ENCODE data around the gene VDR. TPM values are rescaled to one million over a fixed set of nuclear protein-coding genes. Genes with fewer than 3 reads are reported as not detected.
"Not testable (repeated sequence)": the region's sequence is repeated elsewhere in the genome, so short reads cannot be mapped to it uniquely, and the experiment has no call there.

Gene VDR
- total and polyA plus RNA-seq, 2 experiments from 2014 or later = not detected

DNA sequence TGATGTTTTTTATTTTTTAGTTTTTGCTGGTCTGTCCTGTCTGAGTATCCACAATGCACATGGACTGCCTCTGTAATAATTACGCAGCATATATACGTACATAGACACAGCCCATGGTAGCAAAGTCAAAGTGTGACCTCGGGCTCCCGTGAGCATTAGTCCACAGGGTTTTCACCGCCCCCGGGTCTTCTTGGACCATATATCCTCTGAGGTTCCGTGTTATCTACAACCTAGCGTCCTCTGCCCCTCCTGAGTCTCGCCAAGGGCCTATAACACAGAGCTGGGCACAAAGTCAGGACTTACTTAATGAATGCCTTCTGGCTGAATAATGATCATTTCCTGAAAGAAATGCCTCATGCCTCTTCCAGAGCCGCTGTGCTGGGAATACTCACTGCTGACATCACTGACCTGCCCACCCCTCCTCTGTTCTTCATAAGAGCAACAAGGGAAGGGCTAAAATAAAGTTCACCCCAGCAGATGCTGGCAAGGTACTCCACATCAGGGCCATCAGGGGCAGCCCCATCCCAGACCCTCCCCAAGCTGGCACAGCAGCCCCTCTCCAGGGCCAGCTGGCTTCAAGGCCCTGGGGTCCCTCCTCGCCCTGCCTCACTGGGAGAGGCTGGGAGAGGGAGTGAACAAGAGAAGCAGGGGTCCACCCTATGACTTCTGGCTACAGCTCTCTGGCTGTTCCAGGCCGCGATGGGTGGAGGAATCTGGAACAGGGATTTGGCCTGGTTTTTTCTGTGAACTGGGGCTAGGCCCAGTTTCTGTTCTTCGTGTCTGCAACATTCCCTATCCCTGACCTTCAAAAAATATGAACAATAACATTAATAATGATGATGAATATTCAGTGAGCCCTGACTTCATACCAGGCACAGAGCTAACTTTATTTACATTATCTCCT is 93.0 kb downstream of the VDR start:
- Histone ChIP-seq H3K9me3 (ENCODE audit: low read depth) (no peaks in the 10 kb centered on the region), H3K4me3 (peak overlapping the region; percentile 5), H3K4me1 (ENCODE audit: low read depth) (peaks cover 76% of the 10 kb centered on the region), H3K27ac (peak overlapping the region; percentile 92), H3K27me3 (no peaks in the 10 kb centered on the region), H3K36me3 (no peaks in the 10 kb centered on the region)
- peak in 1 of 2 donors; percentile 86 for DNase-seq (ENCODE audit: low read depth in 1 of 2, low spot score in 1 of 2)
- TF ChIP-seq, protein P1, sequence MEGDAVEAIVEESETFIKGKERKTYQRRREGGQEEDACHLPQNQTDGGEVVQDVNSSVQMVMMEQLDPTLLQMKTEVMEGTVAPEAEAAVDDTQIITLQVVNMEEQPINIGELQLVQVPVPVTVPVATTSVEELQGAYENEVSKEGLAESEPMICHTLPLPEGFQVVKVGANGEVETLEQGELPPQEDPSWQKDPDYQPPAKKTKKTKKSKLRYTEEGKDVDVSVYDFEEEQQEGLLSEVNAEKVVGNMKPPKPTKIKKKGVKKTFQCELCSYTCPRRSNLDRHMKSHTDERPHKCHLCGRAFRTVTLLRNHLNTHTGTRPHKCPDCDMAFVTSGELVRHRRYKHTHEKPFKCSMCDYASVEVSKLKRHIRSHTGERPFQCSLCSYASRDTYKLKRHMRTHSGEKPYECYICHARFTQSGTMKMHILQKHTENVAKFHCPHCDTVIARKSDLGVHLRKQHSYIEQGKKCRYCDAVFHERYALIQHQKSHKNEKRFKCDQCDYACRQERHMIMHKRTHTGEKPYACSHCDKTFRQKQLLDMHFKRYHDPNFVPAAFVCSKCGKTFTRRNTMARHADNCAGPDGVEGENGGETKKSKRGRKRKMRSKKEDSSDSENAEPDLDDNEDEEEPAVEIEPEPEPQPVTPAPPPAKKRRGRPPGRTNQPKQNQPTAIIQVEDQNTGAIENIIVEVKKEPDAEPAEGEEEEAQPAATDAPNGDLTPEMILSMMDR (IDR thresholded peaks at IDR 0.05; ENCODE audit: low read depth, low read length) = no peak

- H3K4me1 ChIP-seq (ENCODE audit: low read depth) = peaks cover 73% of the 10 kb centered on the region
These were observed 93.8 kb downstream of the VDR start for GRCh38 chr12:47811072-47811396.

GRCh38 chr12:47809518-47809917 is 95.3 kb downstream of the VDR start:
- not testable (repeated sequence) for H3K9me3 ChIP-seq (ENCODE audit: low read depth); H3K4me3 ChIP-seq; H3K36me3 ChIP-seq; H3K27me3 ChIP-seq; H3K27ac ChIP-seq; DNase-seq (ENCODE audit: low read depth in 1 of 2, low spot score in 1 of 2)
- peaks cover 74% of the 10 kb centered on the region for H3K4me1 ChIP-seq (ENCODE audit: low read depth)

More at GRCh38 chr12:47811072-47811396, 93.8 kb downstream of the VDR start:
- TF ChIP-seq, protein P1 (IDR thresholded peaks at IDR 0.05; ENCODE audit: low read depth, low read length) = no peak
- Histone ChIP-seq H3K27ac (peak overlapping the region; percentile 92), H3K27me3 (no peaks in the 10 kb centered on the region), H3K36me3 (no peaks in the 10 kb centered on the region), H3K4me3 (no peak overlapping the region), H3K9me3 (ENCODE audit: low read depth) (no peaks in the 10 kb centered on the region)
- peak in 1 of 2 donors; percentile 28 for DNase-seq (ENCODE audit: low read depth in 1 of 2, low spot score in 1 of 2)

DNA sequence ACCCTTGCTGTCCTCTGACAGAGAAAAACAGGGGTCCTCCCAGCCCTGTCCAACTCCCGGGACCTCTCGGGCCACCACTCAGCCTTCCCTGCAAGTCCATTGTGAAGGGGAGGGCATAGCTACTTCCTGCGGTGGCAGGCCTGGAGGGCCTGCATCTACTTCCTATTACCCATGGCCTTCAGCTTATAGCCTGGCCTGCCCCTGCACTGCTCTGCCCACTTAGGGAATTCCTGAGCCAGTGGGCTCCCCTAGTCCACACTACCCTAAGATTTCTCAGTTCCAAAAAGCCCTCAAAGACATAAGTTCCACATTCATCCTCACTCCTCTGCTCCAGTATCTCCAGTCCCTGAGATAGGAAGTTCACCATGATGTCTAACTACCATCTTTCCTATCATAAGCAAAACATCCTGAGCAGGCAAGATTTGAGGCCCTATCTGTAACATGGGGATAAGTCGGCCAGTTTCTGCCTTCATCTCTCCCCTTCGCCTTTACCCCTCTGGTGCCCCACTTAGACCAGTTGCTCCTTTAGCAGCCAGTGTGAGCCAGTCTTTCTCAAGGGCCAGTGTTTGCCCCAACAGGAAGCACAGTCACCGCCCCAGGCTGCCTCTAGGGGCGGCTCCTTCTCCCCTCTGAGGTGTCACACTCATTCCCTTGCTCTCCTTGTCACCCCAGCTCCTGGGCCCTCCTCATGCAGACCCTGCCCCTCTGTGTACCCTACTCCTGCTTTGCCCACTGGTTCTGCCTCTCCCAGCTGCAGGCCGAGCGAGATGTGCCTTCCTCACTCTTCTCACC is 96.0 kb downstream of the VDR start:
- TF ChIP-seq, protein P1 (IDR thresholded peaks at IDR 0.05; ENCODE audit: low read depth, low read length) = peak; percentile 24
- H3K27ac ChIP-seq = peak overlapping the region; percentile 80
- H3K9me3 ChIP-seq (ENCODE audit: low read depth) = no peaks in the 10 kb centered on the region
- H3K4me1 ChIP-seq (ENCODE audit: low read depth) = peaks cover 70% of the 10 kb centered on the region
- H3K36me3 ChIP-seq = no peaks in the 10 kb centered on the region
- no peaks in the 10 kb centered on the region for H3K27me3 ChIP-seq
- no peak overlapping the region for H3K4me3 ChIP-seq
- no peak for DNase-seq (ENCODE audit: low read depth in 1 of 2, low spot score in 1 of 2)

DNA sequence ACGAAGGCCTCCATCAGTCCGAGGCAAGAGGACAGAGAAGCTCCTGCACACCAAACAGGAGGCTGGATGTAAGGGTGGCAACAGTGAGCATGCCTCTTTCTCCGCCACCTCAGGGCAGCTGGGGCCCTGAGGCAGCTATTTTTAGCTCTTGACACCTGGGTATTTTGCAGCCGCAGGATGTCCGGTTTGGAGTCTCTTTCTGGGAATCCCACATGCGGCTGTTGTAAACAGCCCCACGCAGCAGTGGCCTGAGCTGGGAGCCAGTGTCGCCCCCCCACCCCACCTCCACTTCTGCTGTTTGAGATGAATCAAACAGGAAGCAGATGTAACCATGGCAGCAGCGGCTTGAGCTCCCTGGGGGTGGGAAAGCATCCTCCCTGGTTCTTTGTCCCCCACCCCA is 96.7 kb downstream of the VDR start:
- Histone ChIP-seq H3K4me3 (no peak overlapping the region), H3K27ac (peak overlapping the region; percentile 80), H3K9me3 (ENCODE audit: low read depth) (no peaks in the 10 kb centered on the region), H3K27me3 (no peaks in the 10 kb centered on the region), H3K36me3 (no peaks in the 10 kb centered on the region), H3K4me1 (ENCODE audit: low read depth) (peaks cover 63% of the 10 kb centered on the region)
- TF ChIP-seq, protein P1 (IDR thresholded peaks at IDR 0.05; ENCODE audit: low read depth, low read length) = no peak
- DNase-seq (ENCODE audit: low read depth in 1 of 2, low spot score in 1 of 2) = peak in 1 of 2 donors; percentile 67
